BE2C (cell line): ENCODE measurements around the gene BHLHE23.

Experiments used
- DNase-seq: peaks from one replicate; pipeline ENCODE4 v3.0.0-alpha.2; 2020
- H3K27me3 ChIP-seq: fragments of 250-450 bp; sonication (Bioruptor Pico); 2 replicates; pipeline ENCODE4 v1.5.1; 2020; ENCODE audit warnings: mild to moderate bottlenecking
- H3K36me3 ChIP-seq: fragments of 250-450 bp; sonication (Bioruptor Pico); 2 replicates; pipeline ENCODE4 v1.5.1; 2020; ENCODE audit warnings: mild to moderate bottlenecking
- H3K4me1 ChIP-seq: fragments of 250-450 bp; sonication (Bioruptor Pico); 2 replicates; pipeline ENCODE4 v1.5.1; 2020
- H3K4me3 ChIP-seq: 2 replicates; pipeline ENCODE4 v1.5.1; 2011; ENCODE audit warnings: low read depth, low read length
- H3K9me3 ChIP-seq: fragments of 250-450 bp; sonication (Bioruptor Pico); 2 replicates; pipeline ENCODE4 v1.5.1; 2020
- CTCF ChIP-seq: IDR thresholded peaks from 2 replicates; pipeline ENCODE4 v1.5.1; 2012; ENCODE audit warnings: mild to moderate bottlenecking, low read depth, low read length

BHLHE23 gene

GRCh38 chr20:63014710-63015109 is 7.9 kb upstream of the BHLHE23 start:
- H3K4me3 ChIP-seq, result no peak overlapping the region
- TF ChIP-seq CTCF, result no peak
- H3K27me3 ChIP-seq, result peaks cover 95% of the 10 kb centered on the region
- no peaks in the 10 kb centered on the region; the same call in 1 of the 2 replicates for H3K4me1 ChIP-seq
- H3K36me3 ChIP-seq, result no peaks in the 10 kb centered on the region
- no peak for DNase-seq
- peaks cover 7% of the 10 kb centered on the region; the same call in 1 of the 2 replicates for H3K9me3 ChIP-seq

GRCh38 chr20:63014287-63014686 is 7.5 kb upstream of the BHLHE23 start:
- Histone ChIP-seq H3K9me3 (peaks cover 7% of the 10 kb centered on the region; the same call in 1 of the 2 replicates), H3K4me3 (no peak overlapping the region), H3K27me3 (peaks cover 95% of the 10 kb centered on the region), H3K4me1 (no peaks in the 10 kb centered on the region; the same call in 1 of the 2 replicates), H3K36me3 (no peaks in the 10 kb centered on the region)
- no peak for TF ChIP-seq CTCF
- DNase-seq, result no peak

GRCh38 chr20:63013207-63013606 is 6.4 kb upstream of the BHLHE23 start:
- Histone ChIP-seq H3K4me1 (no peaks in the 10 kb centered on the region; the same call in 1 of the 2 replicates), H3K27me3 (peaks cover 98% of the 10 kb centered on the region), H3K9me3 (peaks cover 7% of the 10 kb centered on the region; the same call in 1 of the 2 replicates), H3K4me3 (no peak overlapping the region), H3K36me3 (no peaks in the 10 kb centered on the region)
- no peak for DNase-seq
- no peak for TF ChIP-seq CTCF

- H3K27me3 ChIP-seq, result peaks cover 98% of the 10 kb centered on the region
- peaks cover 7% of the 10 kb centered on the region; the same call in 1 of the 2 replicates for H3K9me3 ChIP-seq
- no peak for TF ChIP-seq CTCF
- no peaks in the 10 kb centered on the region; the same call in 1 of the 2 replicates for H3K4me1 ChIP-seq
- no peak for DNase-seq
- H3K4me3 ChIP-seq, result no peak overlapping the region
- H3K36me3 ChIP-seq, result no peaks in the 10 kb centered on the region
Observed at GRCh38 chr20:63011798-63012197, 5.0 kb upstream of the BHLHE23 start.

- Histone ChIP-seq H3K36me3 (no peaks in the 10 kb centered on the region), H3K4me1 (no peaks in the 10 kb centered on the region; the same call in 1 of the 2 replicates), H3K9me3 (peaks cover 7% of the 10 kb centered on the region; the same call in 1 of the 2 replicates), H3K4me3 (no peak overlapping the region), H3K27me3 (peaks cover 98% of the 10 kb centered on the region)
- TF ChIP-seq CTCF, result no peak
- DNase-seq, result no peak
Observed at GRCh38 chr20:63009988-63010769, 3.4 kb upstream of the BHLHE23 start.
